ENCODE data around the gene ARHGEF28. TPM values are rescaled to one million over a fixed set of nuclear protein-coding genes. Genes with fewer than 3 reads are reported as not detected.

Gene ARHGEF28
- total and polyA plus RNA-seq, 2 of the 4 experiments (the other 2 are of a cell fraction): 3.6 to 16.0 TPM

- Histone ChIP-seq H4K8ac (ENCODE audit: low read depth in 2 of 2, low read length in 2 of 2) (no peak overlapping the region), H2AK5ac (ENCODE audit: low read depth, low read length) (no peak overlapping the region), H3K79me1 (ENCODE audit: low read depth in 1 of 2, low read length in 2 of 2) (peaks cover 10 to 37% of the 10 kb centered on the region in 2 experiments), H4K20me1 (ENCODE audit: insufficient read depth, low read length) (no peaks in the 10 kb centered on the region), H3K18ac (ENCODE audit: low read depth, low read length) (no peak overlapping the region), H3K14ac (replicated peaks; ENCODE audit: low read depth, low read length) (no peak overlapping the region), H3K36me3 (ENCODE audit: control insufficient read depth, insufficient read depth, low read length) (no peaks in the 10 kb centered on the region), H4K5ac (ENCODE audit: low read depth, low read length) (no peak overlapping the region), H3K4me3 (ENCODE audit: insufficient read depth, low read depth, low read length) (no peak overlapping the region), H2AFZ (replicated peaks; ENCODE audit: low read length, poor library complexity) (no peak overlapping the region), H4K91ac (ENCODE audit: insufficient read depth, low read depth, low read length) (no peak overlapping the region), H3K9me1 (ENCODE audit: insufficient read depth, low read length) (peaks cover 10% of the 10 kb centered on the region; the same call in 1 of the 2 replicates), H2BK5ac (ENCODE audit: low read depth, low read length, poor library complexity, severe bottlenecking) (no peak overlapping the region), H3K4me2 (ENCODE audit: low read depth, low read length) (no peak overlapping the region; the same call in 1 of the 2 replicates), H3K9ac (ENCODE audit: low read depth, low read length) (peak overlapping the region; percentile 21; the same call in 1 of the 2 replicates), H2AK9ac (replicated peaks; ENCODE audit: low read depth, low read length, poor library complexity) (no peak overlapping the region), H3K9me3 (ENCODE audit: control insufficient read depth, insufficient read depth, low read length) (no peaks in the 10 kb centered on the region), H2BK120ac (ENCODE audit: low read depth, low read length) (no peak overlapping the region), H3K27ac (ENCODE audit: insufficient read depth, low read length) (no peak overlapping the region), H3K23ac (ENCODE audit: low read depth, low read length) (no peak overlapping the region), H3K4me1 (ENCODE audit: control insufficient read depth, insufficient read depth, low read length) (peaks cover 5% of the 10 kb centered on the region), H2BK20ac (ENCODE audit: low read depth, low read length) (no peak overlapping the region), H2BK15ac (ENCODE audit: low read depth, low read length) (no peak overlapping the region), H3K27me3 (ENCODE audit: control insufficient read depth, insufficient read depth, low read length) (no peaks in the 10 kb centered on the region), H3K56ac (ENCODE audit: extremely low read depth, insufficient read depth, low read length) (no peak overlapping the region), H3K4ac (ENCODE audit: low read depth, low read length) (no peak overlapping the region)
- no TSS peak for BruUV-seq (replicated peaks)
- dilution Hi-C loops (cut with HindIII; ENCODE audit: low sequenced_read_pairs, unreplicated experiment) (no loop called here), in situ Hi-C loops (cut with MboI; ENCODE audit: low sequenced_read_pairs) (no loop called here), intact Hi-C loops (cut with micrococcal nuclease) (loop anchor here (5.0 kb wide), 1 partner anchor 50 kb away; no protein-coding TSS in a partner anchor)
- no peak for TF ChIP-seq USF2 (IDR thresholded peaks at IDR 0.05; ENCODE audit: low read depth, low read length)
- no peak for TF ChIP-seq MXI1 (IDR thresholded peaks at IDR 0.05; ENCODE audit: borderline replicate concordance, low read depth, low read length)
- TF ChIP-seq MAZ (IDR thresholded peaks at IDR 0.05; ENCODE audit: borderline replicate concordance, low read depth, low read length): no peak
- TF ChIP-seq CEBPB (IDR thresholded peaks at IDR 0.05; ENCODE audit: low read depth, low read length): no peak
- no peak for TF ChIP-seq RCOR1 (IDR thresholded peaks at IDR 0.05; ENCODE audit: insufficient replicate concordance, low read length)
- TF ChIP-seq RFX5 (IDR thresholded peaks at IDR 0.05; ENCODE audit: low read depth, low read length): no peak
- TF ChIP-seq SMC3 (IDR thresholded peaks at IDR 0.05; ENCODE audit: low read depth, low read length): no peak
- TF ChIP-seq, protein P1, sequence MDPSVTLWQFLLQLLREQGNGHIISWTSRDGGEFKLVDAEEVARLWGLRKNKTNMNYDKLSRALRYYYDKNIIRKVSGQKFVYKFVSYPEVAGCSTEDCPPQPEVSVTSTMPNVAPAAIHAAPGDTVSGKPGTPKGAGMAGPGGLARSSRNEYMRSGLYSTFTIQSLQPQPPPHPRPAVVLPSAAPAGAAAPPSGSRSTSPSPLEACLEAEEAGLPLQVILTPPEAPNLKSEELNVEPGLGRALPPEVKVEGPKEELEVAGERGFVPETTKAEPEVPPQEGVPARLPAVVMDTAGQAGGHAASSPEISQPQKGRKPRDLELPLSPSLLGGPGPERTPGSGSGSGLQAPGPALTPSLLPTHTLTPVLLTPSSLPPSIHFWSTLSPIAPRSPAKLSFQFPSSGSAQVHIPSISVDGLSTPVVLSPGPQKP (IDR thresholded peaks at IDR 0.05; ENCODE audit: borderline replicate concordance, low read depth, low read length): no peak
- no peak for TF ChIP-seq CTCF (conservative IDR thresholded peaks at IDR 0.05; ENCODE audit: low read depth, low read length)
- TF ChIP-seq MAFK (IDR thresholded peaks at IDR 0.05; ENCODE audit: low read depth, low read length): no peak
- TF ChIP-seq RAD21 (IDR thresholded peaks at IDR 0.05; ENCODE audit: low read length): no peak
- TF ChIP-seq FOS (IDR thresholded peaks at IDR 0.05; ENCODE audit: low read depth, low read length): no peak
- TF ChIP-seq BHLHE40 (IDR thresholded peaks at IDR 0.05; ENCODE audit: low read depth, low read length): no peak
- no peak for TF ChIP-seq NFE2L2 (IDR thresholded peaks at IDR 0.05; ENCODE audit: low read depth, low read length)
- DNase-seq (peak; percentile 60), ATAC-seq (ENCODE audit: low read depth) (peak; percentile 85)
- ChIA-PET CTCF (interaction anchor here (0.8 to 1.1 kb wide), 3 partner anchors 27 to 89 kb away, joined by 3 read pairs; no protein-coding TSS in a partner anchor), POLR2A (ENCODE audit: unreplicated experiment) (interaction anchor here (1.0 kb wide), 1 partner anchor 92 kb away, joined by 3 read pairs; no protein-coding TSS in a partner anchor)
- no CpG with 5 or more reads among the region's 1 CpG for WGBS, 2 experiments (ENCODE audit: extremely low coverage in 2 of 2, insufficient read length in 1 of 2)
Observed at GRCh38 chr5:73722231-73722630, 96.2 kb downstream of the ARHGEF28 start.
